HG03460 (cell line): Measurements from ENCODE around the gene MT1M.
"Not testable (repeated sequence)": the region's sequence is repeated elsewhere in the genome, so short reads cannot be mapped to it uniquely, and the experiment has no call there.

Experiments used
- ATAC-seq: cut with Tn5 transposase; IDR thresholded peaks from one replicate; pipeline ENCODE4 v1.9.1; 2021; ENCODE audit not compliant: unreplicated experiment

MT1M gene

DNA sequence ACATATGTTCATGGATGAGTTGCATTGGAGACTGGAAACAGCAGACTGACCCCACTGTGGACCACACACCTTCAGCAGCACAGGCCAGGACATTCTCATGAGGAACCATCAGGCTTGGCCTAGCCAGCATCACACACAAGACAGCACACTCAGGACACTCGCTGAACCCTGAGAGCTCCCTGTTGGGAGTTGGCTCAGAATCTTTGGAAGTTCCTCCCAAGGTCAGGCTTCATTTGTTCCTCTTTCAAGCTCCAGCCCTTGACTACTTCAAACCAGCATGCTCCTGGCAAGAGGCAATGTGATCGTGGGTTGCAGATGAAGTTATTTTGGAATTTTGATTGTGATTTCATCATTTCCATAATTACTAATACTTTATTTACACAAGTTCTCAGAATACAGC, 39.2 kb downstream of the MT1M start:
- not testable (repeated sequence) for ATAC-seq

GRCh38 chr16:56672171-56672570, 39.7 kb downstream of the MT1M start:
- ATAC-seq = not testable (repeated sequence)

DNA sequence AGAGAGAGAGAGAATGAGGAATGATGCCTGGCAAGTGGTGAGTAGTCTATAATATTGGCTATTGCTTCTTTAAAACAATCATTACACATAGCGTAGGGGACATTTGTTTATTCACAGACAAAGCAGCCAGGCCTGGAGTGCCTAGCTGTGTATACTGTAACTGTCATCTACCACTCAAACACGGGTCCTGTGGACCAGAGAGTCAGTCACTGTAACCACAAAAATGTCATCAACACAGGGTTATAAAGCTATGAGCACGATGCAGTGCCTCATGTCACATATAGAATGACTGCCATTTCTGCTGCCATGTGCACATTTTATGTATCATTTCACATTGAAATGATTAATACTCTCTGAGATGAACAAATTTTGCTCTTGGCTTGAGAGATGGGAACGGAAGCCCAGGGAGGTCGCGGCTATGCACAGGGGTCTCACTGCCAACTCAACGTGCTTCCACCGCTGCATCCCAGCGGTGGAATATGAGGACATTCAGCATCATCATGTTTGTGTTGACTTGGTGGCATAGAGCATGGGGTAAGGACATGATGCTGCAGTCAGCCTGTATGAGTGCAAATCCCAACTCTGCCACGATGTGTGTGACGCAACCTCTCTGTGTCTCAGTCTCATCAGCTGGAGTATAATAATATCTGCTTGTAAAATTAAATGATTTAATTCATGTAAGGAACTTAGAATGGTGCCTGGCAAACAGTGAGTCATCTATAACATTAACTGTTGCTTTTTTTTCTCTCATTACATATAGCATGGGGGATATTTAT, 40.5 kb downstream of the MT1M start:
- no peak for ATAC-seq

DNA sequence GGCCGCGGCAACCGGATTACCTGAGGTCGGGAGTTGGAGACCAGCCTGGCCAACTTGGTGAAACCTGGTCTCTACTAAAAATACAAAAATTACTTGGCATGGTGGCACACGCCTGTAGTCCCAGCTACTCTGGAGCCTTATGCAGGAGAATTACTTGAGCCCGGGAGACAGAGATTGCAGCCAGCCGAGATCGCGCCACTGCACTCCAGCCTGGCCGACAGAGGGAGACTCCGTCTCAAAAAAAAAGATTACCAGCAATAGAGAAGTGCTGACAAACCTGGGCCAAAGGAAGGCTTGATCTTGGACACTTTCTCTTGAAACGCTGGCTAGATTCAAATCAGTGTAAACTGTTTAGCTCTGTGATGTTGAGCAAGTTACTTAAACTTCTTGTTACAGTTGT, 41.5 kb downstream of the MT1M start:
- ATAC-seq = no peak

- not testable (repeated sequence) for ATAC-seq
Observed at GRCh38 chr16:56674570-56674969, 42.1 kb downstream of the MT1M start.

DNA sequence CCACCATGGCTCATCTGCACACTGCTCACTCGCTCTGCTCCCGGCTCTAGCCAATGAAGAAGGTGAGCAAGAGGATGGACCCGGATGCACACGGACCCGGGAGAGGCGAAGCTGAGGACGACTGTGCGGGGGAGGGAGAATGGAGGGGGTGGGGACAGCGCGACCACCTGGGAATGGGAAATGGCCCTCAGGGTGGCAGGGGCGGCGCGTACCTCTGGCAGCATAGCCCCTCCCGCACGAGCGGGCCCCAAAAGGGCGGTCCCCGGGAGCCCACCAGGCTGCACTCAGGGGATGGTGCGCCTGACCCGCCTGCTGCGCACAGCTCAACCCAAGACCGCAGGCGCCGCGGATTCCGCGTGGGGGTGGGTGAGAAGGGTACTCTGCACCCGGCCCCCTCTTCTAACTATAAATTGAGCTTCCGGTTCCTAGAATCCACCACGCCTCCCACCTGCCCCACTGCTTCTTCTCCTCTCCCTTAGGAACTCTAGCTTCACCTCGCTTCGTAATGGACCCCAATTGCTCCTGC, 43.3 kb downstream of the MT1M start:
- ATAC-seq = no peak

DNA sequence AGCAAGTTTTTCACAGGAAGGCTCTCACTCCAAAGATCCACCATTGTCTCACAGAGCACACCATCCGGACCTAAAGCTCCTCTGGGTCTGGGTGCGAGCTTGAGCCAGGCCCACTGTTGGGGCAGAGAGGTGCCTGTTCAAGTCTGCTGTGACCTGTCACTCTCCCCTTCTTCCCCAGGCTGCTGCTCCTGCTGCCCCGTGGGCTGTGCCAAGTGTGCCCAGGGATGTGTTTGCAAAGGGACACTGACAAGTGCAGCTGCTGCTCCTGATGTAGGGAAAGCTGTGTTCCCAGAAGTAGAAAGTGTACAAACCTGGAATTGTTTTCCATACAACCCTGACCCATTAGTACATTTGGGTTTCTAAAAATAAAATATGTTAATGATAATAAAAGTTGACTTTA, 45.0 kb downstream of the MT1M start:
- no peak for ATAC-seq

- ATAC-seq = no peak
Observed at GRCh38 chr16:56679078-56679730, 46.7 kb downstream of the MT1M start.

DNA sequence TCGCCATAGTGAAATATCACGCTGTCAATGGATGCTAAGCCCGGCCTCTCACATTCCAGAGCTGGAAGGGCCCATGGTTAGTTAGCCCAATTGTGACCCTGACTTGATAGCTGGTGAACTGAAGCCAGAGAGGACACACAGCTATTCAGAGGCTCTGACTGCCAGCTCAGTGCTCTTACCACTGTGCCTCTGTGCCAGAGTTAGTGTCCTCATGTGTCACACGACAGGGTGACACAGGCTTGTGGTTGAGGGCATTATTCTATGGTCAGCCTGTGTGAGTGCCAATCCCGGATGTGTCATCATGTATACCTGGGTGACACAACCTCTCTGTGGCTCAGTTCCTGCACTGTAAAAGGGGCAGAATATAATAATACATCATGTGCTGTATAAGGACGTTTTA, 47.4 kb downstream of the MT1M start:
- no peak for ATAC-seq

DNA sequence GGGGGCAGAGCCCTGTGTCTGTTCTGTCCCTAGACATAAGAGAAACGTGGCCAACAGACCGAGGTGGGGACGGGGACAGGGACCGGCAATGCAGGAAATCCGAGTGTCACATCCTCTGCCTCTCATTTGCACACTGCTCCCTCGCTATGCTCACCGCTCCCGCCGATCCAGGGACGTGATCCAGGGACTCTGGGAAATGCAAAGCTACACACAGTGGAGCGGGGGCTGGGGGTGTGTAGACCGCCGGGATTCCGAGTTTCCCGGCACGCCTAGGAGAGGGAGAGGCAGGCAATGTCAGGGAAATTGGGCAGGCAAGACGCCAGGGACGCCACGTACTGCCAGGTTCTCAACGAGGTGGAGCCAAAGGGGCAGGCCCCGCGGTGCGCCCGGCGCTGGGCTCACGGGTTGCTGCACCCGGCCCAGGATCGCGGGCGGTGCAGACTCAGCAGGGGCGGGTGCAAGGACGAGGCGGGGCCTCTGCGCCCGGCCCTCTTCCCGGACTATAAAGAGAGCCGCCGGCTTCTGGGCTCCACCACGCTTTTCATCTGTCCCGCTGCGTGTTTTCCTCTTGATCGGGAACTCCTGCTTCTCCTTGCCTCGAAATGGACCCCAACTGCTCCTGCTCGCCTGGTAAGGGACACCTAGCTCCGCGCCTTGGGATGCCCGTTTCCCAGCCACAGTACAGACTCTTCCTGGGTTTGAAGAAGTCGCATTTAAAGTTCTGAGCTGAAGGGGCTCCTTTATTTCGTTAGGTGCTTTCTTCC, 49.7 kb downstream of the MT1M start, which contains the start of gene MT1X:
Gene MT1X, plus strand, starts transcription at position 532 of the 764 bp plus-strand sequence. Its CDS starts 71 bp downstream, at position 603.
- peak; percentile 98 for ATAC-seq

- ATAC-seq = peak; percentile 3
Observed at GRCh38 chr16:56682703-56683397, 50.4 kb downstream of the MT1M start.
